SU-DHL-6 (cell line): ENCODE results near the gene BIRC3.

ENCODE experiments used
- H2AFZ ChIP-seq: fragments of 200-600 bp; sonication (generic); 2 replicates; pipeline ENCODE4 v1.6.1; 2014; ENCODE audit warnings: low read depth, mild to moderate bottlenecking, moderate library complexity, mixed read lengths, antibody characterized with exemption, low read length; ENCODE audit not compliant: severe bottlenecking
- H3F3A ChIP-seq: fragments of 200-600 bp; shearing (Covaris generic); 2 replicates; pipeline ENCODE4 v1.6.0; 2016; ENCODE audit warnings: antibody characterized with exemption, mild to moderate bottlenecking; ENCODE audit not compliant: insufficient read depth
- H3K27ac ChIP-seq: fragments of 200-600 bp; sonication (generic); 2 replicates; pipeline ENCODE4 v1.5.1; 2016; ENCODE audit warnings: low read depth, mild to moderate bottlenecking, low read length, moderate library complexity, mixed read lengths
- H3K27me3 ChIP-seq: fragments of 200-600 bp; sonication (generic), shearing (Covaris generic); 2 replicates; pipeline ENCODE4 v1.6.0; 2014; ENCODE audit warnings: mild to moderate bottlenecking, low read length
- H3K36me3 ChIP-seq: fragments of 200-600 bp; sonication (generic); 2 replicates; pipeline ENCODE4 v1.6.1; 2014; ENCODE audit warnings: mild to moderate bottlenecking, low read length, mixed read lengths
- H3K4me2 ChIP-seq: fragments of 300-600, 200-600 bp; shearing (Covaris generic), sonication (generic); 2 replicates; pipeline ENCODE4 v1.6.0; 2014; ENCODE audit warnings: low read length, low read depth, mild to moderate bottlenecking; ENCODE audit not compliant: poor library complexity, severe bottlenecking
- H3K4me3 ChIP-seq: fragments of 200-600 bp; sonication (generic); 2 replicates; pipeline ENCODE4 v1.5.1; 2014; ENCODE audit warnings: antibody characterized with exemption, low read length, mild to moderate bottlenecking, mixed read lengths; ENCODE audit not compliant: insufficient read depth, poor library complexity, severe bottlenecking
- H3K79me2 ChIP-seq: fragments of 200-600 bp; sonication (generic); 2 replicates; pipeline ENCODE4 v1.6.1; 2014; ENCODE audit warnings: mild to moderate bottlenecking, low read length, moderate library complexity; ENCODE audit not compliant: insufficient read depth
- H3K9ac ChIP-seq: fragments of 200-600 bp; sonication (generic); 2 replicates; pipeline ENCODE4 v1.7.0; 2014; ENCODE audit warnings: mild to moderate bottlenecking, low read length
- H3K9me2 ChIP-seq: fragments of 200-600 bp; sonication (generic); replicated peaks from 2 replicates; pipeline ENCODE4 v1.6.1; 2014; ENCODE audit warnings: low read length; ENCODE audit not compliant: insufficient read depth
- H3K9me3 ChIP-seq: fragments of 200-600 bp; sonication (generic); 2 replicates; pipeline ENCODE4 v1.6.1; 2014; ENCODE audit warnings: low read length, mixed read lengths; ENCODE audit not compliant: insufficient read depth
- H4K20me1 ChIP-seq: fragments of 200-600 bp; sonication (generic); 2 replicates; pipeline ENCODE4 v1.6.1; 2014; ENCODE audit warnings: low read depth, mild to moderate bottlenecking, antibody characterized with exemption, low read length, moderate library complexity, mixed read lengths
- EZH2phosphoT487 ChIP-seq: fragments of 200-600 bp; sonication (generic), shearing (Covaris generic); conservative IDR thresholded peaks from 2 replicates; pipeline ENCODE4 v1.6.1; 2018; ENCODE audit warnings: mild to moderate bottlenecking, antibody characterized with exemption, low read length, moderate library complexity, mixed read lengths
- TF ChIP-seq, protein P1 (sequence below): fragments of 200-600 bp; sonication (generic); IDR thresholded peaks from one replicate; pipeline ENCODE4 v1.5.1; 2017; ENCODE audit warnings: antibody characterized with exemption, mild to moderate bottlenecking, low read length, moderate library complexity; ENCODE audit not compliant: insufficient read depth, poor library complexity, severe bottlenecking

The BIRC3 gene

DNA sequence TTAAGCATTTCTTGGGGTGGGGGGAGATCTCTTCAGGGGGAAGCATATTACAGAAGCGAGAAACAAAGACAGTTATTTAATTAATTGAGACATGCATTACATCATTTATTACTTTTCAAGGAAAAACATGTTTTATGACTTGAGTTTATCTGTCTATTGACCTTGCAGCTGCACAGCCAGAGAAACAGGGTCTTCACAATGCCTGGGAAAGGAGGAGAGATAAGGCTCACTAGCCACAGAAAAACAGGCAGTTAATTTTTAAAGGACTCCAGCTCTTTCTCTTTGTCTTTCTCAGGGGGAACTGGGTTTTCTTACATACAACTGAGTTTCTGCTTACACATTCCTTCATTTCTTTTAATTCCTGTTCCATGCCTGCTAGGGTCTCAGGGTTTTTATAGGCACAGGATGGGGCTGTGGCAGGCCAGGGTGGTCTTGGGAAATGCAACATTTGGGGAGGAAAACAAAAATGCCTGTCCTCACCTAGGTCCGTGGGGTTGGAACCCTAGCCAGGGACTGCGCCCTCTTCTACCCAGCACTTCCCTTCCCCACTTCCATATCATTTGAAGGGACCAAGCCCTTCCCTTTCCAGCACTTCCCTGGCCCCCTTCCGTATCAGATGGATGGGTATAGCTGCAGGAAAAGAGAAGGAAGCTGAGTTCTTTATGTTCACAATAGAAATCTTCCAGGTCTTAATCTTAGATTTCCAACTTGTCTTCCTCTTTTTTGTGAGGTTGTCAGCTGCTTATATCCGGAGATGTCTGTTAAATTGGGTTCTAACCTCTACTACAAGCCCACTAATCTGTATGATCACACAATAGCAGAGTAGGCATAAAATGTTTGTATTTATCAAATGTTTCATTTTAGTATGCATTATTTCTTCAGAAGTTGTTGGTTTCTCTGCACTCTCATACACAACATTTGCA, 68.1 kb downstream of the BIRC3 start:
- H3K4me2 ChIP-seq, result no peak overlapping the region
- H3K9me2 ChIP-seq, result no peaks in the 10 kb centered on the region
- H3K36me3 ChIP-seq, result no peaks in the 10 kb centered on the region; the same call in 1 of the 2 replicates
- no peaks in the 10 kb centered on the region for H3K27me3 ChIP-seq
- no peak overlapping the region for H3K9ac ChIP-seq
- H4K20me1 ChIP-seq, result no peaks in the 10 kb centered on the region
- no peak for TF ChIP-seq EZH2phosphoT487
- TF ChIP-seq, protein P1, sequence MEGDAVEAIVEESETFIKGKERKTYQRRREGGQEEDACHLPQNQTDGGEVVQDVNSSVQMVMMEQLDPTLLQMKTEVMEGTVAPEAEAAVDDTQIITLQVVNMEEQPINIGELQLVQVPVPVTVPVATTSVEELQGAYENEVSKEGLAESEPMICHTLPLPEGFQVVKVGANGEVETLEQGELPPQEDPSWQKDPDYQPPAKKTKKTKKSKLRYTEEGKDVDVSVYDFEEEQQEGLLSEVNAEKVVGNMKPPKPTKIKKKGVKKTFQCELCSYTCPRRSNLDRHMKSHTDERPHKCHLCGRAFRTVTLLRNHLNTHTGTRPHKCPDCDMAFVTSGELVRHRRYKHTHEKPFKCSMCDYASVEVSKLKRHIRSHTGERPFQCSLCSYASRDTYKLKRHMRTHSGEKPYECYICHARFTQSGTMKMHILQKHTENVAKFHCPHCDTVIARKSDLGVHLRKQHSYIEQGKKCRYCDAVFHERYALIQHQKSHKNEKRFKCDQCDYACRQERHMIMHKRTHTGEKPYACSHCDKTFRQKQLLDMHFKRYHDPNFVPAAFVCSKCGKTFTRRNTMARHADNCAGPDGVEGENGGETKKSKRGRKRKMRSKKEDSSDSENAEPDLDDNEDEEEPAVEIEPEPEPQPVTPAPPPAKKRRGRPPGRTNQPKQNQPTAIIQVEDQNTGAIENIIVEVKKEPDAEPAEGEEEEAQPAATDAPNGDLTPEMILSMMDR, result no peak
- no peak overlapping the region for H3K4me3 ChIP-seq
- no peak overlapping the region for H3K27ac ChIP-seq
- H3F3A ChIP-seq, result peaks cover 9% of the 10 kb centered on the region
- no peaks in the 10 kb centered on the region for H3K9me3 ChIP-seq
- no peaks in the 10 kb centered on the region for H3K79me2 ChIP-seq
- no peak overlapping the region for H2AFZ ChIP-seq

DNA sequence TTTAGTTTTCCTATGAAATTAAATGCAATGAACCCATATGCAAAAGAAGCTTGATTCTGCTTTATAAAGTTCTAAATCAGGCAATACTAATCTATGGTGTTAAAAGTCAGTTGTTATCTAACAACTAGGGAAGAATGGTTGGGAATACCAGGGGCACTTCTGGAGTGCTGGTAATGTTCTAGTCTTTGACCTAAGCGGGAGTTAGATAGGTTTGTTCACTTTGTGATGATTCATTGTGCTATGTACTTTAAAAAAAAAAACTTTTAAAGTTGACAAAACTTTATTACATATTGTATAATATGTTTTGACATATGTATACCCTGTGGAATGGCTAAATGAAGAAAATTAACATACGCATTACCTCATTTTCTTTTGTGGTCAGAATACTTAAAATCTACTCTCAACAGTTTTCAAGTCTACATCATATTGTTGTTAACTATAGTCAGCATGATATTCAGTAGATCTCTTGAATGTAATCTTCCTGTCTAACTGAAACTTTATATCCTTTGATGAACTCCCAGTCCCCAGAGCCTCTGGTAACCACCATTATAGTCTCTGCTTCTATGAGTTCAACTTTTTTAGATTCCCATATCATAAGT, 69.0 kb downstream of the BIRC3 start:
- Histone ChIP-seq H3K79me2 (0 out of 2 replicates have a peak, but pooled peaks cover 4% of the 10 kb centered on the region), H2AFZ (no peak overlapping the region), H4K20me1 (no peaks in the 10 kb centered on the region), H3F3A (peaks cover 9% of the 10 kb centered on the region), H3K4me3 (no peak overlapping the region), H3K9me3 (no peaks in the 10 kb centered on the region), H3K27me3 (no peaks in the 10 kb centered on the region), H3K4me2 (no peak overlapping the region), H3K9me2 (no peaks in the 10 kb centered on the region), H3K36me3 (no peaks in the 10 kb centered on the region; the same call in 1 of the 2 replicates), H3K27ac (no peak overlapping the region), H3K9ac (no peak overlapping the region)
- no peak for TF ChIP-seq EZH2phosphoT487
- TF ChIP-seq, protein P1, result no peak

DNA sequence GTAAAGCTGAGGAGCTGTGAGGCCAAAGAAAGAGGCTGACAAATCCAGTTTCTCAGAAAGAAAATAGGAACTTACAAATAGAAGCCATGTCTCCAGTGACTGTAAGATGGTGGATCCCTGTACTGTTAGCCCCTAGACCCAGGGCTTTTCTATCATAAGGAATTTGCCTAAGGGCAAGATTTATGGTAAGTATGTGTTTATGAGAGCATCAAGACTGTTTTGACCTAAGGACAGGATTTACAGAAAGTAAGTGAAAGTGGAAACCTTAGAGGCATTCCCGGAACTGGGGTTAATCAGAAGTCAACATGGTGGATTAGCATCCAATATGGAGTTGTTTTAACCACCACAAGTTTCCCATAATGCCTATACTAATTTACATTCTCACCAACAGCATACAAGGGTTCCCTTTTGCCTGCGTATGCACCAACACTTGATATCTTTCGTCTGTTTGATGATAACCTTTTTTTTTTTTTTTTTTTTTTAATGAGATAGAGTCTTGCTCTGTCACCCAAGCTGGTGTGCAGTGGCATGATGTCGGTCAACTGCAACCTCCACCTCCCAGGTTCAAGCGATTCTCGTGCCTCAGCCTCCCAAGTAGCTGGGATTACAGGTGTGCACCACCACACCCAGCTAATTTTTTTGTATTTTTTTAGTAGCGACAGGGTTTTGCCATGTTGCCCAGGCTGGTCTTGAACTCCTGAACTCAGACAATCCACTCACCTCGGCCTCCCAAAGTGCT, 69.9 kb downstream of the BIRC3 start:
- Histone ChIP-seq H2AFZ (no peak overlapping the region), H3K36me3 (no peaks in the 10 kb centered on the region; the same call in 1 of the 2 replicates), H3K4me2 (no peak overlapping the region), H3F3A (peaks cover 9% of the 10 kb centered on the region), H3K9me3 (no peaks in the 10 kb centered on the region), H4K20me1 (no peaks in the 10 kb centered on the region), H3K79me2 (0 out of 2 replicates have a peak, but pooled peaks cover 5% of the 10 kb centered on the region), H3K27me3 (no peaks in the 10 kb centered on the region), H3K4me3 (no peak overlapping the region), H3K9ac (no peak overlapping the region), H3K9me2 (no peaks in the 10 kb centered on the region), H3K27ac (no peak overlapping the region)
- TF ChIP-seq, protein P1, result no peak
- TF ChIP-seq EZH2phosphoT487, result no peak
